Right renal cortex interstitium (tissue), 3 donors: Measurements from ENCODE around the gene ZNF341. TPM values are rescaled to one million over a fixed set of nuclear protein-coding genes. Genes with fewer than 3 reads are reported as not detected.
"Not testable (repeated sequence)": the region's sequence is repeated elsewhere in the genome, so short reads cannot be mapped to it uniquely, and the experiment has no call there.

Experiments
- DNase-seq, 3 donors: peaks; one replicate each; pipeline ENCODE4 v3.0.0-alpha.2; 2013; ENCODE audit warnings: low read depth in 3 of 3, low spot score in 2 of 3
- polyA plus RNA-seq, 3 donors: library from polyadenylated mRNA; unstranded; fragments of 120-200 nt; gene quantifications; one replicate each; pipeline ENCODE4 v1.2.1, GENCODE V29; 2013; ENCODE audit not compliant: insufficient read length in 3 of 3

Gene ZNF341
- polyA plus RNA-seq, 3 donors = 2.5 to 2.8 (median 2.5) TPM

DNA sequence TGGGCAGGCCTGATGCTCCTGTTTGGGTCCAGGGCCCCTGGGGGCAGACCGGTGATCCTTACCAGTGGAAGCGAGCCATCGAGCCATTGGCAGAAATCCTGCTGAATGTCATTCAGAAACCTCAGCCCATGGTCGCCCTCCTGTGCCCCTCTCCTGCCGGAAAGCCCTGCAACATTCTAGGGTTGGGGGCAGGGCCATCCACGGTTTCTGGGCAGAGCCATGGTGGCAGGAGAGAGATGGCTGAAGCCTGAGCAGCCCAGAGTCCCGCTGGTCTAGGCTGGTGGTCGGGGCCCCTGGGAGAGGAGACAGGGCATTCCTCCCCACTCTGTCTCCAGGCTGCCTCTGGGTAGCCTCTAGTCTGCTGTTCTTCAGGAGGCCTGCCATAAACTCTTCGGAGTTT is 59.7 kb downstream of the ZNF341 start:
- DNase-seq = no peak

DNA sequence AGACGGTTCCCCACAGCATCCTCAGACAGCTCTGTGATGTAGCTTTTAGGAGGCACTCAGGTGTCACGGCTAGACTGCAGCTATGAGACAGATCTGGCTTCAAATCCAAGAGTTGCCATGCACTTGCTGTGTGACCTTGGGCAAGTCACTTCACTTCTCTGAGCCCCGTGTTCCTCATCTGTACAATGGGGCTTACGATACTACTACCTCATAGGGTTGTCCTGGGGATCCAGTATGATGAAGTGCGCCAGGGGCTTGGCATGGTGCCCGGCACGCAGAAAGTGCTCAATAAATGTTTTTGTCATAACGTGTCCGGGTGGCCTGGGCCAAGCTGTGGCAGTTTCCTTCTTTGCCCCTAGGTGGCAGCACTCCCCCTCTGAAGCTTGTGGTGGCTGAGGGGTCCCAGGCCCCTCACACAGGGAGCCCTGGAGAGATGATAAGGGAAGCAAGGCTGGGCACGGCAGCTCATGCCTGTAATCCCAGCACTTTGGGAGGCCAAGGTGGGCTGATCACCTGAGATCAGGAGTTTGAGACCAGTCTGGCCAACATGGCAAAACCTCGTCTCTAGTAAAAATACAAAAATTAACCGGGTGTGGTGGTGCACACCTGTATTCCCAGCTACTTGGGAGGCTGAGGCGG is 60.3 kb downstream of the ZNF341 start:
- DNase-seq = no peak

DNA sequence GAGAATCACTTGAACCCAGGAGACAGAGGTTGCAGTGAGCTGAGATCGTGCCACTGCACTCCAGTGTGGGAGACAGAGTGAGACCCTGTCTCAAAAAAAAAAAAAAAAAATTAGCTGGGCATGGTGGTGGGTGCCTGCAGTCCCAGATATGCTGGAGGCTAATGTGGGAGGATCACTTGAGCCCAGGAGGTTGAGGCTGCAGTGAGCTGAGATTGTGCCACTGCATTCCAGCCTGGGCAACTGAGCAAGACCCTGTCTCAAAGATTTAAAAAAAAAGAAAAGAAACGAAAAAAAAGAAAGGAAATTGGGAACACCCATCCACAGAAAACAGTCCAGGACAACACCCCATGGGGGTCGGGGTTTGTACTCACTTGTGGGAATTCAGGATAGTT is 60.8 kb downstream of the ZNF341 start:
- not testable (repeated sequence) for DNase-seq

DNA sequence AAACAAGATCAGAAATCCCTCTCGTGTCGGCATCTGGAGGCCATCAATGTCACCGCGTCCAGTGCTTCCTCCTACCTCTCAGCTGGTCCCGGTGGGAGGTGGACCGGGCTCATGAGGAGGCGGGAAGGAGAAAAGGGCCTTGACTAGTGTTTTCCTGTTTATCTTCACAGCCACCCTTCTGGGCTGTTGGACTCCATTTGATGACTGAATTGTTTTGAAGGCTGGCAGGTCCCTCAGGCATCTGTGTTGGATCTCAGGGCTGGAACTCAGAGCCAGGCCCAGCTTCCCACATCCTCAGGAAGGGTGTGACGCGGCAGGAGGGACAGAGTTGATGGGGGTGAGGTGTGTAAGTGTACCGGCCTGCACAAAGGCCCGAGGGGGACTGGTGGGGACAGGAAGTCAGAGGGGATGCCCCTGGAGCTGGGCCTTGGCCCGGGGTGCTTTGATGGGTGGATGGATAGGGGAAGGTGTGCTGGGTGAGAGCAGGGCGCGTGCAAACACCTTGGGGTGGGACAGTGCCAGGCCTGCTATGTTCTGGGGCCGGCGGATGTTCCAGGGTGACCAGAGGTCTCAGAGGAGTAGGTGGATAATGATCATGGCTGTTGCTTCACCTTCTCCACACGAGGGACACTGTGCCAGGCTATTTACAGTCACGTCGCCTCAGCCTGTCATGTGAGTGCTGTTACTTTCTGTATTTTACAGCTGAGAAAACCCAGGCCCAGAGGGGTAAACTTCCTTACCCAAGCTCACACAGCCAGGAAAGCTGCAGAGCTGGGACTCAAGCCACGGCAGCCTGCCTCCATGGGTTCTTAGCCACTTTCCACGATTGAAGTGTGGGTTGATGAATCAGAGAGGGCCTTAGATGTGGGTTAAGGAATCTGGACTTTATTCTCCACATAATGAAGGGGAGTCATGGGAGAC is 61.5 kb downstream of the ZNF341 start:
- DNase-seq = no peak

DNA sequence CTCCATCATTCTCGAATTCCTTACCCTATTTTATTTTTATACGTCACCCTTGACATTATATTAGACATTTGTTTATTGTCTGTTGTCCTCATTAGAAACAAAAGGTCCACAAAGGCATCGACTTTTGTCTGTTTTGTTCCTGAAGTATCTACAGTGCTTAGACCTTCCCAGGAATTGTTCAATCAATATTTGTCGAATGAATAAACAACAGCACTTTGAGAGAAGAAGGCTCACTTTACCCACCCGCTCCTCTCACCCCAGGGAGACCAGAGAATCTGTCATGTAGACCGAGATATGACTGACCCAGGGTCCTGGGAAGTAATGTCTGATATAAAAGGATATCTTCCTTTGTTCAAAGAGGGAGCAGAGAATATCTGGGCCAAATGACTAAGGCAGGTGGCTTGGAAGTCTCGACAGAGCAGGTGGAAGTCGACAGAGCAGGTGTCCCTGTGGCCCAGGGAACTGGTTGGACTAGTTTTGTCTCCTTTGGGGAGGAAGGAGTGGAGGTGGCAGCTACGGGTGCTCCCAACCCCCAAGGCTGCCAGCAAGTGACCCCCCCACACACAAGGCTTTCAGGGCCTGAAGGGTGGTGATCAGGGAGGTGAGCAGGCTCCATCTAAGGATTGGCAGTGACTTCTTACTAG is 64.6 kb downstream of the ZNF341 start:
- no peak for DNase-seq

DNA sequence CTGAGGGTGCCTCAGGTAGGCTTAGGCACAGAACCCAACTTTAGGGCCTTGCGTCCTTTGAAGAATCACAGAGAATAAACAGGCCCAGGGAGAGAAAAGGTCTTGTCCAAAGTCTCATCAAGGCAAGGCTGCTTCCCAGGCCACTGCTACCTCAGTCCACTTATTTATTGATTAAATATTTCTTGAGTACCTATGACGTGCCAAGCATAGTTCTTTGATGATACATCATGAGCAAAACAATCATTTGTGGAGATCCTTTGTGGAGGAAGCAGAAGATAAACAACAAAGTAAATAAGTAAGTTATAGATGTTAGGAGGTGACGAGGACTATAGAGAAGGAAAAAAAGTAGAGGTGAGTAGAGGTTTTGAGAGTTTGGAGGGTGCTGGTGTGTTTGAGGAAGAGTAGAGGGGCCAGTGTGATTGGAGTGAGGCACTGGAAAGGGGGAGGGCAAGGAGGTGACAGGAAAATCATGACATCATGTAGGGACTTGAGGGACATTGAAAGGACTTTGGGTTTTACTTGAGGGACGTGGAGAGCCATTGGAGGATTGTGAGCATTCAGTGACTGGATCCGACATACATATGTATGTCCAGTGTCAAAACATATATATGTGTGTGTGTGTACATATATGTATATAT is 65.2 kb downstream of the ZNF341 start:
- no peak for DNase-seq

DNA sequence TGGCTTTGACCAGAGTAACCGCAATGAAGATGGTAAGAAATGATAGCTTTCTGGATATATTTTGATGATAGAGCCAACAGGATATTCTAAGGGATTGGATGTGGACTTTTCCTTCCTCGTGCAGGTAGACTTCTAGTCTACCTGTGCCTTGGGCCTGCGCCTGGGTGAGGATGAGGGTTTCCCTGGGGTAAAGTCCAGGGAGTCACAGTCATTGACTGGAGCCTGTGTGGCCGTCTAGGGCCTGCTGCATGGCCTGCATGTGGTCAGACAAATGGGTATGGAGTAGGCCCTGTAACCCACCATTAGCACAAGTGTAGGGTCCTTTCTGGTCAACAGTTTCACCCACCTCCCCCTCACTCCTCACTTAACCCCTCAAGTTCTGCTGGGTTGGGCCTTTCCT is 66.6 kb downstream of the ZNF341 start:
- DNase-seq = no peak

DNA sequence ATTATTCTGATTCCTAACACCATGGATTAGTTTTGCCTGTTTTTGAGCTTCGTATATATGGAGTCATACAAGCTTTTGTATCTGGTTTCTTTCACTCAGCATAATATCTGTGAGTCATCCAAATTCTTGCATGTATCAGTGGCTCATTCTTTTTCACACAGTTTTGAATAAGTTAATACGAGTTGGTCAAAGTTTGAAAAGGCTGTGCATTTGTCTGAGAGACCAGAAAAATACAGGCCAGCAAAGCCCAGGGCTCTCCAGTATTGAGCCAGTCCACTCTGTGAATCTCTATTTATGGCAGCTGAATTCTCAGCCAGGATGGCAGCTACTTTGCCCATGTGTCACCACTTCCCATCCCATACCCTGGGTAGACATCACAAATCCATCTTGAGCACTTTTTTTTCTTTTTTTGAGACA is 72.1 kb downstream of the ZNF341 start:
- DNase-seq = no peak

DNA sequence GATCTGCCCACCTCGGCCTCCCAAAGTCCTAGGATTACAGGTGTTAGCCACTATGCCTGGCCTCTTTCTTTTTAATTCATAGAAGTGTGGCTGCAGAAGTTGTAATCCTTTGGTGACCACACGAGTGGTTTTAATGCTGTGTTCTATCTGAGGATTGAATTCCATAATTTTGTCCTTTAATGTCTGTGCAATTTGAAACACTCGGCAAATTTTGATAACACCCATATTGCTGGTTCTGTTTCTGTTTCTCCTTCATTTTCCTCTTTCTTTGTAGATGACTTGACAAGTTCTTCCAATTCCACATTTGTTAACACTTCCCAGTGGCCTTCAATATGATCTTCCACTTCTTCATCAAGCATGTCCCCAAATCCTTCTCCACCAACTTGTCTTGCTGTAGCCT is 76.6 kb downstream of the ZNF341 start:
- DNase-seq = no peak

DNA sequence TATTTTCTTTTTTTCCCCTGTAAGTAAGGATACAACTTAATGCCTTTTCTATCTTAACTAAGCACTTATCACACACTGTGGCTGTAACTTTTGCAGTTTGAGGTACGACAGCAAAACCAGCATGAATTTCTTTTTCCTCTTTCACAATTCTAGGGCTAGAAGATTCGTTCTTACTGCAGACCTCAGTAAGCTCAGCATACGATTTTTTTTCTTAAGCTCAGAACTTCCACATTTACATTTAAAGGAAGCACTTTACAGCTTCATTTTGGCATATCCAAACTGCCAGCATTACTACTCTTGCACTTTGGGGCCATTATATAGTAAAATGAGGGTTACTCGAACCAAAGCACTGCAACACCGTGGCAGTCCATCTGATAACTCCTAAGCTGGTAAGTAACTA is 78.5 kb downstream of the ZNF341 start:
- DNase-seq = no peak

DNA sequence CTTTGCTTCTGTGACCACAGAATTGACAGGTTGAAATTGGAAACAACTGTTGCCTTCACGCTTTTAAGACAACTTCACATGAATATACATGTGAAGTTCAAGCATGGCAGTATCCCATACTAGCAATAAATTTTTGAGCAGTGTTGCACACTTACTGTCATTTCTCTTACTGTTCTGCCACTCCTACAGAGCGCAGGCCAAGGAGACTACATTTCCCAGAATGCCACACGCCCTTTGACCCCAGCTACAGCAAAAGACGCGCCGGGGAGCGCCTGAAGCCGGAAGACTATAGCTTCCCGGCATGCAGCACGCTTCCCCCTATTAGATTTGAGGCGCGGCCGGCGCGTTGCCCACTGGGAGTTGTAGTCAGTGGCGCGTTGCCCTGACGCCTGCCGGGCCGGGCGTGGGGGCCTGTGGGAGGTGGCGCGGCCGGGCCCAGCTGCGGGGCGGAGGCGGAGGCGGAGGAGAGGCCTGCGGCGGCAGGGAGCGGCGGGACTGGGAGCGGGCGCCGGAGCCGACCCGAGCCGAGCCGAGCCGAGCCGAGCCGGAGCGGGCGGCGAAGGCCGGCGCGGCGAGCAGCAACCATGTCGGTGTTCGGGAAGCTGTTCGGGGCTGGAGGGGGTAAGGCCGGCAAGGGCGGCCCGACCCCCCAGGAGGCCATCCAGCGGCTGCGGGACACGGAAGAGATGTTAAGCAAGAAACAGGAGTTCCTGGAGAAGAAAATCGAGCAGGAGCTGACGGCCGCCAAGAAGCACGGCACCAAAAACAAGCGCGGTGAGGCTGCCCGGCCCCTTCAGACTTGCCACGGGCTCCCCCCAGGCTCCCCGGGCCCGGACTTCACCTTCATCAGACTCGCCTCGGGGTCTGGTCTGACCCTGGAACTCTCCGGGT is 79.3 kb downstream of the ZNF341 start, which contains the start of gene CHMP4B:
Gene CHMP4B, plus strand, starts transcription at position 464 of the 891 bp plus-strand sequence. Its CDS starts 121 bp downstream, at position 585.
- DNase-seq = peak; percentile 90 to 98 (median 95)

DNA sequence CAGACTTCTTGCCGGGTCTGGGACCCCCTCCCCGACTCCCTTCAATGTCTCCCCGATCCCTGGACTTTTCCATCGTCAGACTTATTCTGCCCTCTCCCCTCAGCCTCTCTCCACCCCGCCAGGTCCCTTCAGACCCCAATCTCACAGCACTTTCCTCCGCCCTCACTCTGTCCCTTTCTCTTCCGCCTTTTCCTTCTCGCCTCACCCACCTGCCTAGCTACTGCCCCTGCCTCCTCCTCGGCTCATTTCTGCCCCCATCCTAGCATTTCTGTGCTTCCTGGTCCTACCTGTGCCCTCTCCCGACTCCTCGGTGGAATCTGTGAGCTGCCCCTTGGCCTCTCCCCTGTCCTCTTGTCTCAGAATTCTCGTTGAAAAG is 80.0 kb downstream of the ZNF341 start:
- DNase-seq = no peak

DNA sequence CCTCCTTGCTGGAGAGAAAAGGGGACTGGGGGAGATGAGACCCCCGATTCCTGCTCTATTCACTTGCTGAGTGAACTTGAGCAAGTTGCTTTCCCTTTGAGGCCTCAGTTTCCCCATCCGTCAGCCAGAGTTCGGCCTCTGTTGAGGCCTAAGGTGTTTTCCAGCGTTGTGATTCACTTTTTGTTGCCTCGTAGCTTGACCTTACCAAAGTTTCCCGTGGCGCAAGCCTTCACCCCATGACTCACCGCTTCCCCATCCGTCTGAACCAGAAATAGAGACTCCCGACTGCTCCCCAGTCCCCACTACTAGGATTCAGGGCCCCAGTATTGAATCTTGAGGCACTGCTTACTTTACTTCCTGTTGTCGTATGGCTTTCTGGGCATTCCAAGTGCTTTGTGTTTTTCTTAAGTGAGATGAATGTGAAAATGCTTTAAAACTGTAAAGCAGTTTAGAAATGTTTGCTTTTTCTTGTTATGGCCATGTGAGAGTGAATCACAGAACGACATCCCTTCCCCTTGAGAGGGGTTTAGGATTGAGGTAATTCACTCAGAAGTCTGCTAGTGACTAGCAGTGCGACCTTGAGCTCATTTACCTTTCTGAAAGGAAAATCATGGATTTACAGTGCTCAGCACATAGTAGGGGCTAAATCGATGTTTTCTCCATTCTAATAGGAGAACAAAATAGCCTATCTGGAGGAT is 80.5 kb downstream of the ZNF341 start:
- no peak for DNase-seq

DNA sequence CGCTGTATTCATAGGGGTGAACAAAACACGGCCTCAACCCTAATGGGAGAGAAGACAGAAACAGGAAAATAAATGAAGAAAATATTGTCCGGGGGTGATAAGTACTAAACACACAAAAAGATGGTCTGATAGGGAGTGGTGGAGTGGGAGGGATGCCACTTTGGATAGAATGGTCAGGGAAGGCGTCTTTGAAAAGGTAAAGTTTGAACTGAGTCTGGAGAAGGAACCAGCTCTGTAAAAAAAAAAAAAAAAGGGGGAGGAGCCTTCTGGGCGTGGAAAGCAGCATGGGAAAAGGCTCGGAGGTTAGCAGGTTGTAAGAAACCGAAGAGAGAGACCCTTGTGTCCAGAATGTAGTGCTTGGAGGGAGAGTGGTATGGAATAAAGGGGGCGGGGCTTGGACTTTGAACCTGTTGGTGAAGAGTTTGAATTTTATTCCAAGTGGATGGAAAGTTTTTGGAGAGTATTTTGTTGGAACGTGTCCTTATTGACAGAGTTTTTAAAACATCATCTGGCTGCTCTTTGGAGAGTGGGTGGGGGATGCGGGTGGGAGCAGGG is 81.2 kb downstream of the ZNF341 start:
- no peak for DNase-seq

DNA sequence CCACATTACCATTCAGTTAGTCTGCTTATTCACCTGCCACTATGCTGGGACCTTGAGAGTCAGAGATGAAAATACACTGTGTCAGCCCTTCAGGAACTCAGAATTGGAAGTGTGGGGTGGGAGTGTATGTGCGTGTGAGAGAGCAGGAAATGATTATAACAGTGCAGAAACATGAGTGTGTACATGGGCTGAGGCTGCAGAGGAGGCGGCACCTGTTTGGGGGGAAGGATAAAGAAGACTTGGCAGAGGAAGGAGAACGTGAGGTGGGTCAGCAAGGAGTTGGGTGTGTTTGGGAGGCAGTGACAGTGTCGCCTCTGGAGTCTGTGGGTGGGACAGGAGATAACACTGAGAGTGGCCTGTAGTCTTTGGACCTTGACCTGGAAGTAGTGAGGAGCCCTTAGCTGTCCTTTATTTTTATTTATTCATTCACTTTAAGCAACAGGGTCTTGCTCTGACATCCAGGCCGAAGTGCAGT is 82.5 kb downstream of the ZNF341 start:
- DNase-seq = no peak

DNA sequence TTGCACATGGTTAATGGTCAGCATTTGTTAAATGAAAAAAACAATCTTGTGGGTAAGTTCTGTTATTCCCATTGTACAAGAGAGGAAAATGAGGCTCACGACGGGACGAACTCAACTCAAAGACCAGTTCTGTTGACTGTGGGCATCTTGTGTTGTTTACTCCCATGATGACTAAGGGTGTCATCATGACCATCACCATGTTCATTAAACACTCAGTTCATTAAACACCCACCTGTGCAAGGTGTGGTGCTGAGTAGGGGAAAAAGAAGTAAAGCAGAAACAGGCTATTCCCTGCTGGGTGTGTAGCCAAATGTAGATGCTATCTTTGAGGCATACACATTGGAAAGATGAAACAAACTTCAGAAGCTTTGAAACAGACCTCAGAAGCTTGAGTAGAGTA is 83.9 kb downstream of the ZNF341 start:
- DNase-seq = no peak

DNA sequence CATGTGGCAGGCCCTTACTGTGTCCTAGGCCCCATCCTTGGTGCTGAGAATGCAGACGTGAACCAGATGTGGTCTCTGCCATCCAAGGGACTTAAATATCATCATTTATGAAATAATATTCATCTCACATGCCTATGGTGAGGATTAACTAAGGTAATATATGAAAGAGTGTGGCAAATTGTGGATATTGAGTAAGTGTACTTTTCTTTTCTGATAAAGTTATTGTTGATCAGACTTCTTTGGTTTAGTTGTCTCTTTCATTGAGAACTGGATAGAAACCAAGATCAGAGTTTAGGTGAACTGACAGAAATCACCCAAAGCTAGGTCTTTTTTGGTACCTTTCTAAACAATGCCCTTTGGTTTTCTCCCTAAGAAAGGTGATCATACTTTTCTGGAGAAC is 84.4 kb downstream of the ZNF341 start:
- no peak for DNase-seq

DNA sequence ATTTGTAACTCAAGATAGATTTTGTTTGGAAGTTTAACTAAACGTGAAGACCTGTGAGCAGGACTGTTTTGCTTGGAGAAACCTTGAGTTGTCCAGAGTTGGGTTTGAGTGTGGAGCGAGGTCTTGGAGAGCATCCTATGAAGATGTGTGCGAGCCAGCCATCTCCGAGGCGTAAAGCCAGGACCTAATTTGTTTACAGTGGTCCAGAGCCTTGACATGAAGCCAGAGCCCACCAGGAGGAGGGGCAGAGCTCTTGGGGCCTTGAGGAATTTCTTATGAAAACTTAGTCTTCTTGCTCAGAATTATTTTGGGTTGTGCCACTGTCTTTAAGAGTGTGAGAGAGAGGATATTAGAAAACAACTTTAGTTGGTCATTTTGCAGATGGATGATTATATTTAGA is 85.6 kb downstream of the ZNF341 start:
- no peak for DNase-seq

DNA sequence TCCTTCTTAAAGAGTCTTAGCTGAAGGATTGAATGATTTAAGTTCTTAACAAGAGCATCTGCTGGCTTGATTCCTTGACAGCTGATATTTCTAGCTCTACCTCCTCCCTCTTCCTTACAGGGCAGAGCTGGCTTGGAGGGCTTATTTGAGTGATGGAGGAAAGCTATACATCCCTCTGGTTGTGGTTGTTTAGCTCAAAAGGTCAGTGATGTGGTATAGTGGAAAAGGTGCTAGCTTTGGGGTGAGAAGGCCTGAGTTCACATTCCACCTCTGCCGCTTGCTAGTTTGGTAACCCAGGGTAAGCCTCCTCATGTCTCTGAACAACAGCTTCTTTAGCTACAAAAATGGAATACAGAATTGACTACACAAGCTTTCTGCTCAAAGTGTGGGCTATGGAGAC is 87.7 kb downstream of the ZNF341 start:
- no peak for DNase-seq
